Pancreas (tissue), 10 donors: ENCODE measurements around the gene TNFSF9. TPM values are rescaled to one million over a fixed set of nuclear protein-coding genes. Genes with fewer than 3 reads are reported as not detected.

ENCODE experiments used
- ATAC-seq, 4 donors: fragments of 200-7000 bp; cut with Tn5 transposase; one replicate each; pipeline versions ENCODE4 v1.8.0 to v1.9.1; 2020; ENCODE audit warnings: mild to moderate bottlenecking in 4 of 4, moderate library complexity in 4 of 4
- DNase-seq, 6 donors: peaks; one replicate each; pipeline ENCODE4 v3.0.0-alpha.2; 2020
- FAIRE-seq: peaks from 2 replicates; lab custom pipeline; 2012; peaks lifted over from hg19 to GRCh38; lab: Jason Lieb, UNC
- H3K27ac ChIP-seq, 4 donors: fragments of 200-600 bp; sonication (generic); 1 replicate in 3 of 4; 2 replicates in 1 of 4; pipeline versions ENCODE4 v1.5.0 to v1.8.0; 2020
- H3K27me3 ChIP-seq, 4 donors: fragments of 200-600 bp; one replicate each; pipeline ENCODE4 v1.8.0; 2021
- H3K36me3 ChIP-seq, 3 donors: fragments of 200-600 bp; sonication (generic) in 1 of 3; one replicate each; pipeline versions ENCODE4 v1.5.0 to v1.8.0; 2020 to 2021
- H3K4me1 ChIP-seq, 3 donors: fragments of 200-600 bp; one replicate each; pipeline ENCODE4 v1.8.0; 2021
- H3K4me3 ChIP-seq, 4 donors: fragments of 200-600 bp; sonication (generic) in 2 of 4; one replicate each; pipeline versions ENCODE4 v1.5.0 to v1.8.0; 2020 to 2021
- H3K9me3 ChIP-seq, 4 donors: fragments of 200-600 bp; one replicate each; pipeline ENCODE4 v1.8.0; 2021
- WGBS, 2 donors: extraction: QIAGEN DNeasy Blood & Tissue Kit; methylation state at CpG; one replicate each; pipeline ENCODE4 v1.1.7; 2013; 5-methylcytosine and 5-hydroxymethylcytosine counted together
- intact Hi-C, 3 donors: fragments of 100-400 bp; cut with DNase I; formaldehyde crosslinking; loops; one replicate each; pipeline versions ENCODE4 v1.11.1 to v1.14.2; 2022
- polyA plus RNA-seq, 2 donors: library from polyadenylated mRNA; stranded (reverse); fragments of 200-250 nt; gene quantifications; one replicate each; pipeline ENCODE4 v1.2.3, GENCODE V29; 2013
- total RNA-seq, 6 donors: library from RNA; stranded (reverse); fragmentation: NEBNext Ultra II Directional in 4 of 6; extraction: Animal tissue kit (Norgen Biotek cat#: 25700) in 4 of 6; gene quantifications; one replicate each; pipeline versions ENCODE4 v1.2.1 to v1.2.4, GENCODE V29; 2021 to 2023
- TF ChIP-seq, protein P1 (sequence below), 4 donors: fragments of 200-600 bp; sonication (generic) in 3 of 4; IDR thresholded peaks; one replicate each; pipeline versions ENCODE4 v1.5.0 to v1.8.0; 2021; ENCODE audit warnings: antibody characterized with exemption in 4 of 4
- donor health status: healthy with polysubstance abuse.
- donor health status: DM: no; HTN: no; CAD: no; lungs with moderate emphysema.
- donor health status: DM: no; HTN: no; CAD: no.
- donor health status: control.
- donor health status: control.
- donor health status: Bipolar disorder and iron deficiency.
- donor health status: DM: yes; HTN: yes; CAD: no.
- donor health status: DM: no; HTN: no; CAD: no.
- donor health status: DM: no; HTN: no; CAD: no.
- donor health status: DM: yes; HTN: yes; CAD: no.

The TNFSF9 gene
- total and polyA plus RNA-seq, 8 donors = 0.12 to 1.1 (median 0.20) TPM; not detected in 4

DNA sequence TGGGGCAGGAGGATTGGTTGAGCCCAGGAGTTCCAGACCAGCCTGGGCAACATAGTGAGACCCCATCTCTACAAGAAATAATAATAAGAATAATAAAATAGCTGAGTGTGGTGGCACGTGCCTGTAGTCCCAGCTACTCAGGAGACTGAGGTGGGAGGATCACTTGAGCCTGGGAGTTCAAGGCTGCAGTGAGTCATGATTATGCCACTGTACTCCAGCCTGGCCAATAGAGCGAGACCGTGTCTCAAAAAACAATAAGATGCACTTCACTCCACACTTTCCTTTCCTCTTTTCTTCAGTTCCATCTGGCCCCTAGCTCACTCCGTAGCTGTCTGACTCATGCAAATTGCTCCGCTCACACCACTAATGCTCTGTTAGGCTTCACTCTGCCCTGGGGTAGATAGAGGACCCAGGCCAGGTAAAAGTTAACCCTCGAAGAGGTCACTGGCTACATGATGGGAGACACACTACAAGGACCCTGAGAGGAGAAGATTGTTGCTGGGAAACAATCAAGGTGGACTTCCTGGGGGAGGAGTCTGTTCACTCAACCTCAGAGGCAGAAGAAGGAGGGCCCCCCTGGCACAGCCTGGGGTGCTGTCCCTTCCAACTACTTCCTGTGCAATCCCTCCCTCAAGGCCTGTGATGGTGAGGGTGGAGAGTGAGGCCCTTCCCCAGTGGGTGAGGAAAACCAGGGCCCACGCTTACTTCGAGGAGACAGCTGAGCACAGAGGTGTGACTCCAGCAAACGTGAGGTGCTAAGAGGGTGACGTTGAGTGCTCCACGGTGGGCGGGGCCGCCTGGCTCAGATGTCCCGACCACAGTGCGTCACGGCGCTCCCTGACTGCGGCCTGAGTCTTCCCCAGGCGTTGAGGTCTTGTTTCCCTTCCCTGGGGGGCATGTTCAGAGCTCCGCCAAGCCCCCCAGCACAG is 8.8 kb upstream of the TNFSF9 start:
- intact Hi-C loops = no loop called here
- FAIRE-seq = no peak

DNA sequence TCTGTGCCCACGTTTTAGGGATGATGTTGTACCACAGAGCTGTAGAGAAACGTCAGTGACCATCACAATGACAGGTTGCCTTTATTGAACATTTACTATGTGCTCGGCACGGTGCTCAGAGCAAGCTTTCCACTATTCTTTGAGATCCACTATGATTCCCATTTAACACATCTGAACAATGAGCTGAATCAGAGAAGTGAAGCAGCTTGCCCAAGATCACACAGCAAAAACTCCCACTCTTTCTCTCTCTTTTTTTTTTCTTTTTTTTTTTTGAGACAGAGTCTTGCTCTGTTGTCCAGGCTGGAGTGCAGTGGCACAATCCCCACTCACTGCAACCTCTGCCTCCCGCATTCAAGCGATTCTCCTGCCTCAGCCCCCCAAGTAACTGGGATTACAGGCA is 8.1 kb upstream of the TNFSF9 start:
- TF ChIP-seq, protein P1, sequence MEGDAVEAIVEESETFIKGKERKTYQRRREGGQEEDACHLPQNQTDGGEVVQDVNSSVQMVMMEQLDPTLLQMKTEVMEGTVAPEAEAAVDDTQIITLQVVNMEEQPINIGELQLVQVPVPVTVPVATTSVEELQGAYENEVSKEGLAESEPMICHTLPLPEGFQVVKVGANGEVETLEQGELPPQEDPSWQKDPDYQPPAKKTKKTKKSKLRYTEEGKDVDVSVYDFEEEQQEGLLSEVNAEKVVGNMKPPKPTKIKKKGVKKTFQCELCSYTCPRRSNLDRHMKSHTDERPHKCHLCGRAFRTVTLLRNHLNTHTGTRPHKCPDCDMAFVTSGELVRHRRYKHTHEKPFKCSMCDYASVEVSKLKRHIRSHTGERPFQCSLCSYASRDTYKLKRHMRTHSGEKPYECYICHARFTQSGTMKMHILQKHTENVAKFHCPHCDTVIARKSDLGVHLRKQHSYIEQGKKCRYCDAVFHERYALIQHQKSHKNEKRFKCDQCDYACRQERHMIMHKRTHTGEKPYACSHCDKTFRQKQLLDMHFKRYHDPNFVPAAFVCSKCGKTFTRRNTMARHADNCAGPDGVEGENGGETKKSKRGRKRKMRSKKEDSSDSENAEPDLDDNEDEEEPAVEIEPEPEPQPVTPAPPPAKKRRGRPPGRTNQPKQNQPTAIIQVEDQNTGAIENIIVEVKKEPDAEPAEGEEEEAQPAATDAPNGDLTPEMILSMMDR (IDR thresholded peaks at IDR 0.05) = no peak
- 66 to 79% methylated on average over 6 of the region's 6 CpGs for WGBS, 2 donors
- FAIRE-seq (no peak), ATAC-seq (no peak), DNase-seq (no peak)
- Histone ChIP-seq H3K27ac (no peak overlapping the region), H3K4me1 (peaks cover 0 to 9% (median 0%) of the 10 kb centered on the region in 3 donors), H3K36me3 (no peaks in the 10 kb centered on the region), H3K27me3 (no peaks in the 10 kb centered on the region), H3K4me3 (no peak overlapping the region), H3K9me3 (no peaks in the 10 kb centered on the region)
- intact Hi-C loops = no loop called here

More for the DNA sequence above, 8.8 kb upstream of the TNFSF9 start:
- Histone ChIP-seq H3K36me3 (no peaks in the 10 kb centered on the region), H3K27me3 (no peaks in the 10 kb centered on the region), H3K4me3 (no peak overlapping the region), H3K4me1 (peaks cover 0 to 9% (median 0%) of the 10 kb centered on the region in 3 donors), H3K27ac (no peak overlapping the region), H3K9me3 (no peaks in the 10 kb centered on the region)
- TF ChIP-seq, protein P1 (IDR thresholded peaks at IDR 0.05) = no peak
- WGBS, 2 donors = 52 to 54% methylated on average over 20 of the region's 20 CpGs
- DNase-seq = no peak
- no peak for ATAC-seq

DNA sequence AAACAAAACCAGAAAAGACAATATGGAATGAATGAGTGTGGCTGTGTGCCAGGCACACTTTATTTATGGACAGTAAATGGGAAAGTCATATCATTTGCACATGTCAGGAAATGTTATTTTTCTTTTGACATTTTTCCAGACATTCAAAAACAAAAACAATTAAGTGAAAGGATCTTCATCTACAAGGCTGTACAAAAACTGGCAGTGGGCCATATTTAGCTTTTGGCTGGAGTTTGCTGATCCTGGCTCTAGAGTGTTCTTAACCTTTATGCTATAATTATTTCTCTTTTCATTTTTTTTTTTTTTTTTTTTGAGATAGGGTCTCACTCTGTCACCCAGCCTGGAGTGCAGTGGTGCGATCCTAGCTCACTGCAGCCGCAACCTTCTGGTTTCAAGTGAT is 6.5 kb upstream of the TNFSF9 start:
- TF ChIP-seq, protein P1 (IDR thresholded peaks at IDR 0.05) = no peak
- no peak for DNase-seq
- no peak overlapping the region for H3K27ac ChIP-seq
- intact Hi-C loops = no loop called here
- no peak for ATAC-seq
- H3K9me3 ChIP-seq = no peaks in the 10 kb centered on the region
- no peak for FAIRE-seq
- H3K36me3 ChIP-seq = no peaks in the 10 kb centered on the region
- H3K4me3 ChIP-seq = no peak overlapping the region
- WGBS, 2 donors = 89 to 97% methylated on average over 2 of the region's 2 CpGs
- H3K27me3 ChIP-seq = no peaks in the 10 kb centered on the region
- H3K4me1 ChIP-seq = peaks cover 0 to 5% (median 0%) of the 10 kb centered on the region in 3 donors

DNA sequence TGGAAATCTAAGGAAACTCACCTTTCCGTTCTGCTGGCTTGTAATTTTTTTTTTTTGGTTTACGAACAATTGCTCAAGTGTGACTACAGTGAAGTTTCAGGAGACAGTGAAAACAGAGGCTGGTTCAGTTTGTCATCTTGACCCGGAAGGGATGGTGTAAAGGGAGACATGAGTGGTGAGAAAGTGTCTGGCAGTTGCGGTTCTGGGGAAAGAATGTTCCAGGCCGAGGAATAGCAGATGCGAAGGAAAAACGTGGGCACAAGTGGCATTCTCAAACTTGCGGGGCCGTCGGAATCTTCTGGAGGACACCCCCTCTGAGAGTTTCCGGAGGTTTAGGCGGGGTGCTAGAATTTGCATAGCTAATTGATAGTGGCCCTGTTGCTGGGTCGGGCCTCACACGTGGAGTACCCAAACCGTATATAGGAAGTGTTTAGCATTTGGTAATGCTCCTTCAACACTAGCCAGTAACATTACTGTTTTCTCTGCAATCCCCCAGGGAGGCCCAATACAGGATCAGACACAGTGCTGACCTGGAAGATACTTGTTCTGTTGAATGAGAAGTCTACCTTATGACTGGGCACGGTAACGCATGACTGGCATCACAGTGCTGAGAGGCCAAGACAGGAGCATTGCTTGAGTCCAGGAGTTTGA is 2.8 kb upstream of the TNFSF9 start:
- Histone ChIP-seq H3K4me3 (no peak overlapping the region), H3K9me3 (no peaks in the 10 kb centered on the region), H3K27ac (no peak overlapping the region), H3K36me3 (no peaks in the 10 kb centered on the region), H3K27me3 (no peaks in the 10 kb centered on the region), H3K4me1 (peaks cover 0 to 5% (median 0%) of the 10 kb centered on the region in 3 donors)
- ATAC-seq = no peak
- intact Hi-C loops = no loop called here
- FAIRE-seq = no peak
- WGBS, 2 donors = 63 to 70% methylated on average over 17 of the region's 17 CpGs
- TF ChIP-seq, protein P1 (IDR thresholded peaks at IDR 0.05) = no peak
- no peak for DNase-seq
